Stimulated activated CD4-positive, alpha-beta T cell treated with anti-CD3 and anti-CD28 coated beads, Interleukin-4, amount 100 ng/mL, for 1 hour (primary cell): ENCODE results near the gene MRFAP1.
"Not testable (repeated sequence)": the region's sequence is repeated elsewhere in the genome, so short reads cannot be mapped to it uniquely, and the experiment has no call there.

Experiments used
- DNase-seq: peaks from one replicate; pipeline ENCODE4 v3.0.0-alpha.2; 2020

MRFAP1 gene

GRCh38 chr4:6639137-6639680 is 1.3 kb upstream of the MRFAP1 start:
- no peak for DNase-seq

DNA sequence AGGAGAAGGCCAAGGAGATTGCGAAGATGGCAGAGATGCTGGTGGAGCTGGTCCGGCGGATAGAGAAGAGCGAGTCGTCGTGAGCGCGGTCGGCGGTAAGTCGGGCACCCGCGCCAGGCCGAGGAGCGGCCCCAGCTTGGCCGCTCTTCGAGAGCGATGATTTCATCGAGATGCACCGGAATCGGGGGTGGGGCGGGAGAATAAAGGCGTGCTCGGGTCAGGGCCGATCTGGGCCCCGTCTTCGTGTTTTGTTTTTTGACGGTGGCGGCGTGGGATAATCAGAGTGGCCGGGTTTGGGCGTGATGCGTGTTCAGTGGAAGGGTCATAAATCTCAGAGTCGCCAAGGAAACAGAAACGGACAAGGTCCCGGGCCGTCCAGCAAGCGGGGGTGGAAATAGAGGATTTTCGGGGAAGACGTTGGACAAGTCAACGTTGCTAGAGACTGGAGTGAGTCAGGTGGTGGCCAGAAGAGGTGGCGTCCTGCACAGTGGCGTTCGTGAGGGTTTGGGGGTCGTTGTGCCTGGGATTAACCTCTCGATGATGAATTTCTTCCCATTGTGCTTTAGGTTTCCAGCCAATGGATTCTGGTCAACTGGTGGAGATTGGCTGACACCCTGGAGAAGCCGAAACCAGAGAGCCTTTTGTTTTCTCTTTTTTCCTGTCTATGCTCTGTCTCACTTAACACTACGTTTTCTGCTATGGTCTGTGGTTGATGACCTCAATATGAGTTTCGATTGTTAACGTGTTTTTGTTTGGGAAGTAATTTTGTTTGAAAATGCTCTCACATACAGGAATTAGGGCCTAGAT is 882 bp downstream of the MRFAP1 start:
- DNase-seq = peak; percentile 46

DNA sequence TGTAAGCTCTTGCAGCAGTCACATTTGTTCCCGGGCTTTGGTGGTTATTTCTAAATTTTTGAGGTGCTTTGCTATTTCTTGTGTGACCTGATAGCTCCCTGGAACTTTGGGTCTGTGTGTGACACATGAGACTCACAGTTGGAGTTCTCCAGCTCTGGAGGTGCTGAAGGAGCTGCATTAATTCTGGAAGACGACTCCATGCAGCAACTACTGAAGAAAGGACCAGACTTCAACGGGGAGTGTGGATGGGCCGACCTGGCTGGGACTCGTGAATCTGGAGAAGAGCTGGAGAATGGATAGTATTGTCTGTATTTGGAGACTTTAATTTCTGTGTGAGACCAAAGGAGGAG is 1.5 kb downstream of the MRFAP1 start:
- DNase-seq = no peak

DNA sequence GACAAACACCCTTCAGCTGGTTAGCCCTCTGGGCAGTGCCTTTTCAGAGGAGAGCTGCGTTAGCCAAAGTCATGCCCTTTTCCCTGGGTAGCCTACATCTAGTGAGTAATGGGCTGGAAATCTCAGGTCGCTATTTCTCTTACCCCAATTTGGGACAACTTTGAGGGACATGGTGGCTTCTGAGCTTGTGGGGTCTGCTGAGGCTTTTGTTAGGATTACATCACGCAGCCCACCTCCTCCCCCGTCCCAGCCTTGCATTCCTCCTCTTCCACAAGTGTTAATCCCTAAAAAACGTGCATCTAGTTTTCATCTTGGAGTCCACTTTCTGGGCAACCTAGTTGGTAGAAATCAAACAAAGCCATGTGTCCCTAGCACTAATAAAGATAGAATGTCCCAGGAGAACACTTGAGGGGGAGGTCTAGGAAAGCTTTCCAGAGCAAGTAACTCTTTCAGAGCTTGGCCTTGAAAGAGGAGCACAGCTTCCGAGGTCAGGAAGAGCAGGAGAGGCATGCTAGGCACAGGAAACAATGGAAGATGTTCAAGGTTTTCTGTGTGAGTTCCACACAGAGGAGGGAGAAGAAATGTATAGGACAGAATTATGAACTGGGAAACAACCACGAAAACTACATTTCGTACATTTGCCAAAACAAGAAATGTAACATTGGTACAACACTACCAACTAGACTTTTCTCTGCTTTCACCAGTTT is 2.8 kb downstream of the MRFAP1 start:
- DNase-seq = no peak

GRCh38 chr4:6644792-6645530 is 4.5 kb downstream of the MRFAP1 start:
- DNase-seq = no peak

GRCh38 chr4:6647169-6647568 is 6.7 kb downstream of the MRFAP1 start:
- no peak for DNase-seq

DNA sequence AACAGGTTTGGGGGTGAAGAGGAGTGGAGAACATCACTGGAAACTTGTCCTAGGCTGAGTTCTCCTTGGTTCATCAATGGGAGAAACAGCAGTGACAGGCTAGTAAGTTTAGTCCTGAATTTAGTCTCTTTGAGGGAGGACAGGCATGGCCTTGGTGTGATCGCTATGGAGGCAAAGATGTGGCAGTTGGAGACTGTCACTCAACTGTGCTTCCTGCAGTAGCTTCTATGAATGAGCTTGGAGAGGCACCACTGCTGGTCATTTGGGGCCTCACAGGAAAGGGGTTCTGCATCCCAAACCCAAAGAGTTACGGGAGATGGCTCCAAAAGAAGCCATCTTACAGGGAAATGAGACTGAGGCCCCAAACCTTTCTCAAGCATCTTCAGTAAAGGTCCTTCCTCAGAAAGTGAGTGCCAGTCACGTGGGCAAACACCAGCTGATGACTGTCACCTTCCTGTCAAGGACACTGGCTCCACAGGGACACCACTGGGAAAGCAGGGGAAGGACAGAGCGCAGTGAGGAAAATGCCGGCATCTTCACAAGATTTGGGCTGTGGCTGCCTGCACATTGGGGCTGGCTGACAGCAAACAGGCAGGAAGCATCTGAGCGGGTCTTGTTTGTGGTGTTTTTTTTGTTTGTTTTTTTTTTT is 7.2 kb downstream of the MRFAP1 start:
- DNase-seq = no peak

DNA sequence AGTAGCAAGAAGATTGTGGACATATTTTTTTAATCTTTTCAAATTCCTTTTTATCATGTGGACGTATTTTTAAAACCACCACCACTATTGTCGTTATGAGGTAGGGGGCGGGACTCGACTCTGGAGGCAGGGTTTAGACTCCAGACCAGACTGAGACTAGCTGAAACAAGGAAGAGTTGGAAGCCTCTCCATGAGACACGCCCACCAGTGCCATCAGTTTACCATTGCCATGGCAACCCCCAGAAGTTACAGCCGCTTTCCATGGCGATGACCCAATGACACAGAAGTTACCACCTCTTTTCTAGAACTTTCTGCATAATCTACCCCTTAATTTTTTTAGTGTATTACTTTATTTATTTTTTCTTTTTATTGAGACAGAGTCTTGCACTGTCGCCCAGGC is 8.7 kb downstream of the MRFAP1 start:
- DNase-seq = no peak

- DNase-seq = not testable (repeated sequence)
Observed at GRCh38 chr4:6654211-6654610, 13.7 kb downstream of the MRFAP1 start.

GRCh38 chr4:6655291-6655690 is 14.8 kb downstream of the MRFAP1 start:
- DNase-seq = not testable (repeated sequence)

GRCh38 chr4:6655924-6656323 is 15.4 kb downstream of the MRFAP1 start:
- DNase-seq = no peak

GRCh38 chr4:6657242-6658208 is 17.0 kb downstream of the MRFAP1 start:
- no peak for DNase-seq

DNA sequence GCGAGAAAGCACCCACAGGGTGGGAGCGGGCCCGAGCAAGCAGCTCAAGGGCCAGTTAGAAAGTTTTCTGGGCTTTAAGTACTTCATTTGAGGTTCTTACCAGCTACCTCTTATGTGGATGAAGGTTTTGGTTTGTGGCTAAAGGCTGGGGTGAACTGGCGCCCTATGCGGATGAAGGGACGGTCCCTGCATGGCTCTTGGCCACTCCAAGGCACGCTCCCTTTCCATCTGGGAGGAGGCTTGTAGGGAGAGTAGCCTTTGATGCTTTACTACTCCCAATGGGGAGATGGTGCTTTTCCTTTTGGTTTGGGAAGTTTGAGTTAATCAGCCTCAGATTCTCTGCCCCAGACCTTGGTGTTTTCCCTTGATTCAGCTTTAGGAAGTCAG is 17.7 kb downstream of the MRFAP1 start:
- no peak for DNase-seq

- peak; percentile 61 for DNase-seq
Observed at GRCh38 chr4:6658597-6659075, 18.2 kb downstream of the MRFAP1 start.

GRCh38 chr4:6659897-6660296 is 19.4 kb downstream of the MRFAP1 start:
- no peak for DNase-seq

GRCh38 chr4:6660430-6660829 is 19.9 kb downstream of the MRFAP1 start:
- DNase-seq = no peak

DNA sequence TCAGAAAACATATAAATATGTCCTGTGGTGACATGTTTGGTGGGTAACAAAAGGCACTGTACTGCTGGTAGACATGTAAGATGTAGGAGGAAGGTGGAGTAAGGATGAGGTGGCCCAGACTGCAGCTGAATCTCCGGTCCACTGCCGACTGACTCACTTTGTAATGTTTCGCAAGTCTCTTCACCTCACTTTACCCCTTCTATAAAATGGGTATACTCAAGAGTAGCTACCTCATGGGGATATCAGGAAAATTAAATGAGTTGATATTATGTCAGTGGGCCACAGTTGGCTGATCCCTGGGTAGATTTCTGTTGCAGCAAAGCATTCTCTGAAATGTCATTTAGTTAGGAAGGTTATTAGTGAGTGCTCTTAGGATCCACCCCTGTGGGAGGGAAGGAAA is 22.1 kb downstream of the MRFAP1 start:
- DNase-seq = no peak

DNA sequence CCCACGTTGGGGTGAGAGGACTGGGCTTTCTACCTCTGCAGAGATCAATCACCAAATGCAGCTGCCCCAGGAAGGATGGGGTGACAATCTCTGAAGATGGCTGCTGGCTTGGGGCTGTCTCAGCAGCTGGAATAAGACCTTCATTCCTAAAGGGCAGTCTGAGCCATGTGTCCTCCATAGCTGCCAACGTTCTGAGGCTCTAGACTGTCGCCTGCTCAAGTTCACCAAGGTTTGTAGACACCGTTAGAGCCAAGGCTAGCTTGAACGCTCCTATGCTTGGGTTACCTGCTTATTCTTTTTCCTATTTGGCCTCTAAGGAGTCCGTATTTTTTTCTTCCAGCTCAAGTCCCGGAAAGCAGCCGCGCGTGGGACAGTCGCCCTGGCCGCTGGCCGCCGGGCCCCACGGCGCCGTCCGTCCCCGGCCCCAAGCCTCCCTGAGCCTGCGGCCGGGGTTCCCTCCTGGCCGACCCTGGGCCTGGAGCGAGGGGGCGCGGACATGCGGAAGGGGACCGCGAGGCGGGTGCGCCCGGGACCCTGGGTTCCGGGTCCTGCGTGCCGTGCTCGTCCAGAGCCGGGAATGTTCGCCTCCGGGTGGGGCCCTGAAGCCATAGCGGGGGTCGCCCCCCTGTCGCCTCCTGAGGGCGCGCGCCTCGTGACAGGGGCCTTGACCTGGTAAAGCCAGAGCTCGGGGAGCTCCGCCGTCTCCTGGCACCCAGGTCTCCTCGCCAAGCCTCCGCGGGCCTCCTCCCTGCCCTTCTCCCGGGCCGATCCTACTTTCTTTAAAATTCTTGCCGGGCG is 23.3 kb downstream of the MRFAP1 start:
- no peak for DNase-seq

GRCh38 chr4:6665320-6665654 is 24.8 kb downstream of the MRFAP1 start:
- no peak for DNase-seq

- DNase-seq = no peak
Observed at GRCh38 chr4:6668391-6668790, 27.9 kb downstream of the MRFAP1 start.

GRCh38 chr4:6671648-6672047 is 31.2 kb downstream of the MRFAP1 start:
- no peak for DNase-seq
